ENCODE results near the gene GMDS.

GMDS gene

DNA sequence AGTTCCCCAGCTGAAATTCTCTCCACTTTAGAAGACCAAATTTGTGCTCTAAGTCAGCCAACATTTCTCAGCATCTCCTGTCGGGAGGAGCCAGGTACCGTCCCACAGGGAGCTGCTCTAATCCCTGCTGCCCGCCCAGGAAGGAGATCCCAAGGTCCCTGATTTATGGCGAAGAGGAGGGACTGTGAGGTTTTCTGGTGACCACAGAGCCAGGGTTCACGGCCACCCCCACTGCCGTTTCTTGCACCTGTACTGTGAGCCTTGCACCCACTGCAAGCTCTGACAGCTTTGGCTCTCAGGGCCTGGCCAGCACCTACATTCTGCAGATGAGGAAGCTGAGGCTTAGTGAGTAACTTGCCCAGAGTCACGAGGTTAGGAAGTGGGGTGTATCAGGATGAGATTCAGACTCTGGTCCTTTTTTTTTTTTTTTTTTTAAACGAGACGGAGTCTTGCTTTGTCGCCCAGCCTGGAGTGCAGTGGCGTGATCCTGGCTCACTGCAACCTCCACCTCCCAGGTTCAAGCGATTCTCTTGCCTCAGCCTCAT, 600.8 kb downstream of the GMDS start:
- H3K4me3 ChIP-seq, result no peak overlapping the region
- no peaks in the 10 kb centered on the region for H3K27me3 ChIP-seq (ENCODE audit: low read depth)
- no peaks in the 10 kb centered on the region for H3K36me3 ChIP-seq (replicated peaks)
- in situ Hi-C loops (cut with MboI; ENCODE audit: low sequenced_read_pairs), result no loop called here
- H3K9me3 ChIP-seq, result no peaks in the 10 kb centered on the region
- H3K4me1 ChIP-seq, result no peaks in the 10 kb centered on the region
- DNase-seq (ENCODE audit: low spot score in 2 of 2), result no peak

DNA sequence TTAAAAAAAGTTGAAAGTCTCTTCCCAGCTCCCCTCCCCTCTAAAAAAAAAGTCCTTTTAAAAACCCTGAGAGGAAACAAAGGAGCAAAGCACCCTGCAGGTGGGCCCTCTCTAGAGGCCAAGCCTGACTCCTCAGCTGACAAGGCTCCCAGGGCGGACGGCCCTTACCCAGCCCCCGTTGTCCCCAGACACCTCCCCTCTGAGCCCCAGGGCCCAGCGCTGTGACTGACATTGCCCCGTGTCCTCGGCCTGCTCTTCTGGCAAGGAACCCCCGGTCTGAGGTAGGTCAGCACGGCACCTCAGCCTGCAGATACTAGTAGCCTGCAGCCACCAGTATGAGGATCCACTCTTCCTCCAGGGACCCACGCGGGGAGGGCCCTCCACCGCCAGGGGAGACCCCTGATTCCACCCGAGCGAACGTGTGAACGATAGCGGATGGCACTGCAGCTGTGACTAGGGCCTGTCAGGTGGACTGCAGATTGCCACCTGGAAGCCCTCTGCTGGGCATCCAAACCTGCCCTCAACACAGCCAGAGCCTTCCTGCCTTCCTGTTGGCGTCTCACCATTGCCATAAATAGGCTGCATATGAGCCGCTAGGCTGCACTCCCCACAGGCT, 601.5 kb downstream of the GMDS start:
- Histone ChIP-seq H3K4me3 (no peak overlapping the region), H3K9me3 (no peaks in the 10 kb centered on the region), H3K27me3 (ENCODE audit: low read depth) (no peaks in the 10 kb centered on the region), H3K4me1 (no peaks in the 10 kb centered on the region), H3K36me3 (replicated peaks) (no peaks in the 10 kb centered on the region)
- in situ Hi-C loops (cut with MboI; ENCODE audit: low sequenced_read_pairs), result no loop called here
- DNase-seq (ENCODE audit: low spot score in 2 of 2), result no peak

DNA sequence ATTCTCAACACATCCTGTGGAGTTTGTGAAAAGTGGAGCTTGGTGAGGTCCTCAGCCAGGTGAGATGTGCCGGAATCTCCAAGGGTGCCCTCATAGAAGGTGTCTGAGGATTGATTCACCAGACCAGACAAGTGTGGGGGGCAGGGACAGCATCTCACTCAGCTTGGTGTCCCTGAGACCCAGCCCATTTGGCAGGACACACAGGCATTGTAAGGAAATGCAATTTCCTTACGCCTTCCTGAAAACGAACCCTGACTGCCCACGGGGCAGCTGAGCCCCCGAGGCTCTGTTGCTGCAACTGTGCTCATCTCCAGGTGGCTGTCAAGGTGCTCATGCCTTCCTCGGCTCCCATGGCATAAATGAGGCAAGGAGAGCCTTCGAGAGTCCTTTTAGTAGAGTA, 602.3 kb downstream of the GMDS start:
- no peaks in the 10 kb centered on the region for H3K27me3 ChIP-seq (ENCODE audit: low read depth)

DNA sequence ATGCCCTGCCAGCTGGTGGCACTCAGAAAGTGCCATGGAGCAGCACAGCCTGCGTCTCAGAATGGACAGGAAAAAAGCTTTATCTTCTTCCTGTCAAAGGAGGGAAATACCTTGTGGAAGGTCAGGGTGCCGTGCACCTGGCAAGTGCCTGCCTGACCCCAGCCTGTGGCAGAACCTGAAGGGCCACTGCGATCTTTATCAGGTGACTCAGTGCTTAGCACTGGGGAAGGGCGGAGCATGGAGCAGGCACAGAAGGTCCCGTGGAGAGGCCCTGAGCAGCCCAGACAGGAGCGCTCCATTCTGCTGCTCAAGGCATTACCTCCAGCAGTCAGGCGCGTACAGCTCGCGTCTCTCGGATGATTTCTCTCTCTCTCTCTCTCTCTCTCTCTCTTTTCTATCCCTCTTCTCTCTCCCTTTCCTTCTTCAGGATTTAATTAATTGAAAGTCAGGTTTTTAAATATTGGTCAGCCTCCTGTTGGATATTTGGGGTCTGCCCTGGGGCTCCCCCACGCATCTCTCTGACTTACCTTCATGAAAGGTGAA, 604.0 kb downstream of the GMDS start:
- no peaks in the 10 kb centered on the region for H3K36me3 ChIP-seq (replicated peaks)
- H3K27me3 ChIP-seq (ENCODE audit: low read depth), result no peaks in the 10 kb centered on the region
- no peak for DNase-seq (ENCODE audit: low spot score in 2 of 2)
- H3K4me3 ChIP-seq, result no peak overlapping the region
- in situ Hi-C loops (cut with MboI; ENCODE audit: low sequenced_read_pairs), result no loop called here
- H3K9me3 ChIP-seq, result no peaks in the 10 kb centered on the region
- H3K4me1 ChIP-seq, result no peaks in the 10 kb centered on the region

More for the DNA sequence above, 602.3 kb downstream of the GMDS start:
- in situ Hi-C loops (cut with MboI; ENCODE audit: low sequenced_read_pairs), result no loop called here
- no peaks in the 10 kb centered on the region for H3K36me3 ChIP-seq (replicated peaks)
- H3K4me3 ChIP-seq, result no peak overlapping the region
- no peak for DNase-seq (ENCODE audit: low spot score in 2 of 2)
- no peaks in the 10 kb centered on the region for H3K9me3 ChIP-seq
- no peaks in the 10 kb centered on the region for H3K4me1 ChIP-seq

DNA sequence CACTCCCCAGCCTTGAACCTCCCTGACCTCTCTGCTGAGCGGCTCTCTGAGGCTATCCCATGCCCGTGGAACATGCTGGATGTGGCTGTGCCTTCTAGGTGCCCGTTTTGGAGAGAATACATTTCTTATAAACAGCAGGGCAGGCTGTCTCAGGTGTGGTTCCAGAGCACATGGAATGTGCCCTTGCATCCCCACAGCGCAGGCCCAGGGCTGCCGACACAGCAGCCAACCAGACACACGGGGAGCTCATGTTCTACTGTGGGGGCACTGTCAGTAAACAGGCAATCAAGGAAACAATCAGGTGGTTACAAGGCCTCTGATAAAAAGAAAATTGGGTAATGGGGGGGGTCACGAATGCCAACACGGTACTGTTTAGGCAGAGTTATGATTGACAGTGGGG, 604.9 kb downstream of the GMDS start:
- DNase-seq (ENCODE audit: low spot score in 2 of 2), result no peak
- Histone ChIP-seq H3K4me1 (no peaks in the 10 kb centered on the region), H3K4me3 (no peak overlapping the region), H3K9me3 (no peaks in the 10 kb centered on the region), H3K36me3 (replicated peaks) (no peaks in the 10 kb centered on the region), H3K27me3 (ENCODE audit: low read depth) (no peaks in the 10 kb centered on the region)
- in situ Hi-C loops (cut with MboI; ENCODE audit: low sequenced_read_pairs), result no loop called here

DNA sequence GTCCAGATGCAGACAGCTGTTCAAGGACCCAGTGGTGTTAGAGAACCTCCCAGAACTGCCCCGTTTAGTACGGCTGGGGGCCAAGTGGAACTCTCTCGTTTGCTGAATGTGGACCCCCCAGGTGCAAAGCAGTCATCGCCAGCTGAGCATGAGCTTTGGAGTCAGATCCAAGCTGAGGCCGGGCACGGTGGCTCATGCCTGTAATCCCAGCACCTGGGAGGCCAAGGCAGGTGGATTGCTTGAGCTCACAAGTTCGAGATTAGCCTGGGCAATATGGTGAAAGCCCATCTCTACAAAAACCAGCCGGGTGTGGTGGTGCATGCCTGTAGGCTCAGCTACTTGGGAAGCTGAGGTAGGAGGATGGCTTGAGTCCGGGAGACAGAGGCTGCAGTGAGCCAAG, 606.0 kb downstream of the GMDS start:
- no peak for DNase-seq (ENCODE audit: low spot score in 2 of 2)
- no peaks in the 10 kb centered on the region for H3K27me3 ChIP-seq (ENCODE audit: low read depth)
- no peaks in the 10 kb centered on the region for H3K36me3 ChIP-seq (replicated peaks)
- no peaks in the 10 kb centered on the region for H3K4me1 ChIP-seq
- in situ Hi-C loops (cut with MboI; ENCODE audit: low sequenced_read_pairs), result no loop called here
- no peaks in the 10 kb centered on the region for H3K9me3 ChIP-seq
- no peak overlapping the region for H3K4me3 ChIP-seq

DNA sequence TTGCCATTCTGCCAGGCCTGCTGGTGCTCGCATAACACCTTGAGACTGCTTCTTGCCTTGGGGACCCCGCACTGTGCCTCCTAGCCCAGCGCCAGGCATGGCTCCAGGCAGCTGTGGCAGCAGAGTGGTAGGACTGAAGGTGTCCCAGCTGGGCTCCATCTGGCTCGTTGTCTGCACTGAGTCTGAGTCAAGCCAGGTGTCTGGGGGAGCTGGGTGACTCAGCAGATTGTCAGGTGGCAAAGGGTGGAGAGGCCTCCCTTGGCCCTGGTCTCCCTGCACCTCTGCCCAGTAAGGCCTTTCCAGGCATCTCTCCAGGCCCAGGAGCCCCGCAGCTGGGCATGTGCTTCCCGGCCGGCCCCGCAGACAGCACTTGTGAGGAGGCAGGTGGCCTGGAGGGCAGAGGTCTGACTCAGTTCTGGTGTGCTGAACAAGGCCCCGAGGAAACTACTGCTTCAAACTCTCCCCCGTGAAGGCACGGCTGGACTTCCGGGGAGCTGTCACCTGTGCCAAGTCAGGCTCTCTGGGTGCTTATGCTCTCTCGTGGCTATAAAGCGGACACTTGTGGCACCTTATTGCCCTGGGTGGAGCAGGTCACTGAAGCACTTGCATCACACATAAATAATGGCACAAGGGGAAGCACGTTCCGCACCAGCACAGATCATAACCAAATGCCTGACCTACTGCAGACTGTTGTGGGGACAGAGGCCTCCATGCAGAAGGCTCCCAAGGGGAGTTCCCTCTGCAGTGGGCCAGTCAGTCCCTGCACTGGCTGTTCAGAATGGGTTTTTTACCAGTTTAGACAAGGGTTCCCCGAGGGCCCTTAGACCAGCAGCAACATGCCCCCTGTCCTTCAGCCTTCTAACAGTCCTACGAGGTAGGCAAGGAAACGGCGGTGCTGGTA, 608.2 kb downstream of the GMDS start:
- Histone ChIP-seq H3K36me3 (replicated peaks) (no peaks in the 10 kb centered on the region), H3K4me1 (no peaks in the 10 kb centered on the region), H3K4me3 (no peak overlapping the region), H3K27me3 (ENCODE audit: low read depth) (no peaks in the 10 kb centered on the region), H3K9me3 (no peaks in the 10 kb centered on the region; the same call in 1 of the 2 replicates)
- no peak for DNase-seq (ENCODE audit: low spot score in 2 of 2)
- in situ Hi-C loops (cut with MboI; ENCODE audit: low sequenced_read_pairs), result no loop called here

DNA sequence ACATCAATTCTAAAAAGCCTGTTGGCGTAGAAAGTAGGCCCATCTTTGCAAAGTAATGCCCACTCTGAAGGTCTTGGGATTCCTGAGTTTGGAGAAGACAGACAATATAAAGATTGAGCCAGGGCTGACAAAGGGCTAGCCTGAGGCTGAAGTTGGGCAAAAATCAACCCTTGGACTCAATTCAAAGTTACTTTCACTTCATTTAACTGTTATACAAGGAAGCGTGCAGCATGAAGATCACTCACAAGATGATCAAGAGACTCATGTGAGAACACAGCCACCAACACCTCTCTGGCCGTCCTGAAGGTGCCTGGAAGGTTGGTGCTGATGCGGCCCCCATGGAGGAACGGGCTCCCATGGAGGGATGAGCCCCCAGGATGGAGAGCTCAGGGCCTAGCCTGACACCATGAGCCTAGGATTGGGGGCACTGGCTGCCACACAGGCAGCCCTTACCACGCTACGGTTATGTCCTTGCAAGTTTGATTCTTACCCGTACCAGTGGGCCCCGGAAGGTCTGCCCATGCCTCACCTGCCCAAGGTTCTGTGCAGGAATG, 609.1 kb downstream of the GMDS start:
- no peak for DNase-seq (ENCODE audit: low spot score in 2 of 2)
- Histone ChIP-seq H3K9me3 (no peaks in the 10 kb centered on the region; the same call in 1 of the 2 replicates), H3K27me3 (ENCODE audit: low read depth) (no peaks in the 10 kb centered on the region), H3K4me1 (no peaks in the 10 kb centered on the region), H3K4me3 (no peak overlapping the region), H3K36me3 (replicated peaks) (no peaks in the 10 kb centered on the region)
- in situ Hi-C loops (cut with MboI; ENCODE audit: low sequenced_read_pairs), result no loop called here

DNA sequence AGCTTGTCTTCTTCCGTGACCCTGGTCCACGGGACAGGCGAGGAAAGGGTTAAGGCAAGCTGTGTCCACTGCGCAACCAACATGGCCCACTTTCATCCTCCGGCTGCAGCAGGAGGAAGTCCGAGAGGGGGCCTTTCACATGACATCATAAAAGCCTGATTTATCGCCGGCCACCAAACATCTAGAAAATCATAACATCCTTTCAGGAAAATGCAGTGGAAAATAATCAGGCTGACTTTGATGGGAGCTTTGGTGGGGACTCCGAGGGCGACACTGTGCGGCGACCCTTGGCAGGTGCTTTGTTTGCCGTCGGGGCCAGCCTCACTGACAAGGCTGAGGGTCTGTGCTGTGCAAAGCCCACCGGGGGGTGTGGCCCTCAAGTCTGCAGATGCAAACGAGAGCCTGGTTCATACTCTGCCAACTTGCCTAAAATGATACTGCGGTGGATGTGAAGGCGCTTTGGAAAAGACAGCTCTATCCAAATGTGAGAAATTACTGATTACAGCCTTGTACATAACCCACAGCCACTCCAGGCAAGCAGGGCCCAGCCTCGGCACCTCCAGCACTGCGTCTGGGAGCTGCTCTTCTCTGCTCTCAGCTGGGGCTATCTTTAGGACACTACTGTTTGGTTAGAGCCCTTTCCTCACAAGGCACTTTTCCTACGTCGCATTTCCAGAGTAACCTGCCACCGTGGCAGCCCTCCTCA, 609.9 kb downstream of the GMDS start:
- Histone ChIP-seq H3K4me3 (no peak overlapping the region), H3K36me3 (replicated peaks) (no peaks in the 10 kb centered on the region), H3K27me3 (ENCODE audit: low read depth) (no peaks in the 10 kb centered on the region), H3K9me3 (no peaks in the 10 kb centered on the region; the same call in 1 of the 2 replicates), H3K4me1 (no peaks in the 10 kb centered on the region)
- DNase-seq (ENCODE audit: low spot score in 2 of 2), result no peak
- in situ Hi-C loops (cut with MboI; ENCODE audit: low sequenced_read_pairs), result no loop called here

DNA sequence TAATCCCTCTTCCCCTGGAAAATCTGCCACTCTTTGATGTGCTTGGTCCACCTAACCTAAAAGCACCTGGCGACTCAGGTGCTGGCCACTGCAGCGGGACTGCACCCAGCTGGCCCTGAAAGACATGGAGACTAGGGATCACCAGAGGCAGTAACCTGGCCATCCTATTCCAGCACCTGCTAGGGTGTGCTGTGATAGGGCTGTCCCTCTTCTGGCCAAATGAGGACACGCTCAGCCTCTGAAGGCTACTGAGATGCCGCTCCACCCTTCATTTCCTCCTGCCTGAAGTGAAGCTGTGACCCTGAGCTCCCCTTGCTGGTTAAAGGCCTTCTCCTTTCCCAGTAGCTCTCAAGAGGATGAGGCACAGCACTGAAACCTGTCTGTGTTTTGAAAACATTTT, 611.3 kb downstream of the GMDS start:
- H3K4me1 ChIP-seq, result no peaks in the 10 kb centered on the region
- in situ Hi-C loops (cut with MboI; ENCODE audit: low sequenced_read_pairs), result no loop called here
- no peak for DNase-seq (ENCODE audit: low spot score in 2 of 2)
- H3K9me3 ChIP-seq, result no peaks in the 10 kb centered on the region; the same call in 1 of the 2 replicates
- no peaks in the 10 kb centered on the region for H3K27me3 ChIP-seq (ENCODE audit: low read depth)
- no peaks in the 10 kb centered on the region for H3K36me3 ChIP-seq (replicated peaks)
- H3K4me3 ChIP-seq, result no peak overlapping the region

DNA sequence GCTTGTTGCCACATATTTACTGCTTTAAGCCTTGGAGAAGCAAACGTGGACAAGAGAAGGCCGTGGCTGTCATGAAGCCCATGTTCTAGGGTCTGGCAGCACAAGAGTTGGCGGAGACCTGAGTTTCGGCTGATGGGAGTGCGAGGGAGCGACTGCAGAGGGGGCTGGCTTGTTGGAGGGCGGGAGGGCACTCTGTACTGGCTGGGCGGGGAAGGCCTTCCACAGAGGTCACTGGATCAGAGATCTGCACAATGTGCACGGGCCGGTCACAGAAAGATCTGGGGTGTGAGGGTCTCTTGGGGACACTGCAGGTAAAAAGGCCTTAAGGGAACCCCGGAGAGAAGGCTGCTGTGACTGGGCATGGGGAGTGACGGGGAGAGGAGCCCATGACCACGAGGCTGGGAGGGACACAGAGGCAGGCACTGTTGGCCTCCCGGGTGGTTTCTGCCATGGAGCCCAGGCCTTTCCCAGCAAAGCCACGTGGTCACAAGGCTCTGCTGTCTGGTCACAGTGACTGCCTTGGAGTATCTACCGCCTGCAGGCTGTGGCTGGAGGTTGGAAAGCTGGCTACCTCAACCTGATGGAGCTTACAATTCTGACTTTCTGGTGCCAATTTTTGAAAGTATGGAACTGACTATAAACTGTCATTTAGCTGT, 611.9 kb downstream of the GMDS start:
- Histone ChIP-seq H3K9me3 (no peaks in the 10 kb centered on the region; the same call in 1 of the 2 replicates), H3K4me3 (no peak overlapping the region), H3K4me1 (no peaks in the 10 kb centered on the region), H3K36me3 (replicated peaks) (no peaks in the 10 kb centered on the region), H3K27me3 (ENCODE audit: low read depth) (no peaks in the 10 kb centered on the region)
- no peak for DNase-seq (ENCODE audit: low spot score in 2 of 2)
- in situ Hi-C loops (cut with MboI; ENCODE audit: low sequenced_read_pairs), result no loop called here

DNA sequence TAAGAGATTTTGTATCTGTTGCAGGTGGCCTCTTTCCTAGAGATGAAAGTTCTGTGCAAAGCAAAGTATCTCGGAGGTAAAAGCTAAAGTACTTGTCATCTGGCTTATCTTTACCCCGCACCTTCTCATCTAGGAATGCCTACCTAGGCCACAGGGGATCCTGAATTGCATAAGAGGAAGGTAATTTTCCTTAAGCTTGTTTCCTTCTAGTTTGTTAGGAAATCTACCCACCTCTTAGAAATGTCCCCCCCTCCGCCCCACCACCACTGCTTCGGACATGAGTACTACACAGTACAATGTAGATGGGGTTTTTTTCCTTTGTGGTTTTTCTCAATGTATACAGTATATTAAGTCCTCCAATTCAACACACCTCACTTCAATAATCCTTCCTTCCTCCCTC, 614.2 kb downstream of the GMDS start:
- H3K36me3 ChIP-seq (replicated peaks), result no peaks in the 10 kb centered on the region
- no peaks in the 10 kb centered on the region for H3K27me3 ChIP-seq (ENCODE audit: low read depth)
- no peak for DNase-seq (ENCODE audit: low spot score in 2 of 2)
- no peaks in the 10 kb centered on the region; the same call in 1 of the 2 replicates for H3K9me3 ChIP-seq
- in situ Hi-C loops (cut with MboI; ENCODE audit: low sequenced_read_pairs), result no loop called here
- H3K4me1 ChIP-seq, result no peaks in the 10 kb centered on the region
- H3K4me3 ChIP-seq, result no peak overlapping the region

DNA sequence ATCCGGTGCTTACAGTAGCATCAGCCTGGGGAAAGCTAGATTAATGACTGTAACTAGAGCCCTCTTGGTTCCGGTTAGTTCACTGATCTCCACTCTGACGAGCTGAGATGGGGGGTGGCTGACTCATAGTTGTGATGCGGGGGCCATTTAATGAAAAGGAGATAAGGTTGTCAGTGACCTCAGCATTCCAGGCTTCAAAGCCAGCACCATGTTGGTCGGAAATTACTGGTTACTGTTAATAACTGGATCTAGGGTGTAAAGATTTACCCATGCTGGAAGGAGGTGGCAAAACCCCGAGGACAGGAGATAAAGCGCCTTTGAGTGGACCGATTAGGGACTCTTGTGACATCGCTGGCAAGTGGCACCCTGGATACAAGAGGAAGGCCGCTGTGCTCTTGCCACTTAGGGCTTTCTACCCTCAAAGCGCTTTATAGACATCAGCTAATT, 614.6 kb downstream of the GMDS start:
- in situ Hi-C loops (cut with MboI; ENCODE audit: low sequenced_read_pairs), result no loop called here
- no peaks in the 10 kb centered on the region for H3K27me3 ChIP-seq (ENCODE audit: low read depth)
- no peaks in the 10 kb centered on the region; the same call in 1 of the 2 replicates for H3K9me3 ChIP-seq
- H3K36me3 ChIP-seq (replicated peaks), result no peaks in the 10 kb centered on the region
- no peak for DNase-seq (ENCODE audit: low spot score in 2 of 2)
- H3K4me1 ChIP-seq, result no peaks in the 10 kb centered on the region
- H3K4me3 ChIP-seq, result no peak overlapping the region
